Ishikawa (cell line): ENCODE measurements around the gene KIF18A.

ENCODE experiments used
- CEBPB ChIP-seq: IDR thresholded peaks from 2 replicates; pipeline ENCODE4 v1.6.1; 2012
- CREB1 ChIP-seq: IDR thresholded peaks from 2 replicates; pipeline ENCODE4 v1.6.1; 2012; ENCODE audit warnings: low read depth
- EGR1 ChIP-seq: IDR thresholded peaks from 2 replicates; pipeline ENCODE4 v1.6.1; 2012
- EP300 ChIP-seq: IDR thresholded peaks from 2 replicates; pipeline ENCODE4 v1.6.1; 2012; ENCODE audit warnings: borderline replicate concordance
- FOXM1 ChIP-seq: IDR thresholded peaks from 2 replicates; pipeline ENCODE4 v1.6.1; 2012; ENCODE audit warnings: low read depth, borderline replicate concordance
- NFIC ChIP-seq: IDR thresholded peaks from 2 replicates; pipeline ENCODE4 v1.6.1; 2012
- RAD21 ChIP-seq: IDR thresholded peaks from 2 replicates; pipeline ENCODE4 v1.6.1; 2012; ENCODE audit warnings: low read depth
- TAF1 ChIP-seq: IDR thresholded peaks from 2 replicates; pipeline ENCODE4 v1.6.1; 2012; ENCODE audit warnings: low read depth, mild to moderate bottlenecking
- TCF12 ChIP-seq: IDR thresholded peaks from 2 replicates; pipeline ENCODE4 v1.6.1; 2012; ENCODE audit warnings: low read depth
- TEAD4 ChIP-seq: IDR thresholded peaks from 2 replicates; pipeline ENCODE4 v1.6.1; 2012
- YY1 ChIP-seq: IDR thresholded peaks from 2 replicates; pipeline ENCODE4 v1.6.1; 2012; ENCODE audit warnings: low read depth
- ZBTB7A ChIP-seq: IDR thresholded peaks from 2 replicates; pipeline ENCODE4 v1.6.1; 2012; ENCODE audit warnings: low read depth
- TF ChIP-seq, protein P1 (sequence below): IDR thresholded peaks from 2 replicates; pipeline ENCODE4 v1.6.1; 2012; ENCODE audit warnings: low read depth, mild to moderate bottlenecking
- TF ChIP-seq, protein P2 (sequence below): IDR thresholded peaks from 2 replicates; pipeline ENCODE4 v1.6.1; 2012
- TF ChIP-seq, protein P3 (sequence below): IDR thresholded peaks from 2 replicates; pipeline ENCODE4 v1.6.1; 2012

The KIF18A gene

DNA sequence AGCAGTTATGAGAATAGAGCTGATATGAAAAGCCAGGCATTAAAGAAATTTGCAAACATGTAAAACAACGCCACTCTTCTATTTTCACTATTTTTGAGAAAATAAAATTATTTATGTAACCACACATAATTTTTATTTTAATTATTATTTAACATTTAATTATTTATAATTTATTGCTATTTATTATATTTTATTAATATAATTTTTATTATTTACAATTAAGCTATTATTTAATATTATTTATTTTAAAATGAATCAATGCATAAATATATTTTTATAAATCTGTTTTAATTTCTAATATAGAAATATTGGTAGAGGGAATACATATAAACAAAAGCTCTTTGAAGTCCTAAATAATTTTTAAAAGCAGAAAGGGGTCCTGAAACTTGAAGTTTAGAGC is 36.7 kb downstream of the KIF18A start:
- TF ChIP-seq, protein P1, sequence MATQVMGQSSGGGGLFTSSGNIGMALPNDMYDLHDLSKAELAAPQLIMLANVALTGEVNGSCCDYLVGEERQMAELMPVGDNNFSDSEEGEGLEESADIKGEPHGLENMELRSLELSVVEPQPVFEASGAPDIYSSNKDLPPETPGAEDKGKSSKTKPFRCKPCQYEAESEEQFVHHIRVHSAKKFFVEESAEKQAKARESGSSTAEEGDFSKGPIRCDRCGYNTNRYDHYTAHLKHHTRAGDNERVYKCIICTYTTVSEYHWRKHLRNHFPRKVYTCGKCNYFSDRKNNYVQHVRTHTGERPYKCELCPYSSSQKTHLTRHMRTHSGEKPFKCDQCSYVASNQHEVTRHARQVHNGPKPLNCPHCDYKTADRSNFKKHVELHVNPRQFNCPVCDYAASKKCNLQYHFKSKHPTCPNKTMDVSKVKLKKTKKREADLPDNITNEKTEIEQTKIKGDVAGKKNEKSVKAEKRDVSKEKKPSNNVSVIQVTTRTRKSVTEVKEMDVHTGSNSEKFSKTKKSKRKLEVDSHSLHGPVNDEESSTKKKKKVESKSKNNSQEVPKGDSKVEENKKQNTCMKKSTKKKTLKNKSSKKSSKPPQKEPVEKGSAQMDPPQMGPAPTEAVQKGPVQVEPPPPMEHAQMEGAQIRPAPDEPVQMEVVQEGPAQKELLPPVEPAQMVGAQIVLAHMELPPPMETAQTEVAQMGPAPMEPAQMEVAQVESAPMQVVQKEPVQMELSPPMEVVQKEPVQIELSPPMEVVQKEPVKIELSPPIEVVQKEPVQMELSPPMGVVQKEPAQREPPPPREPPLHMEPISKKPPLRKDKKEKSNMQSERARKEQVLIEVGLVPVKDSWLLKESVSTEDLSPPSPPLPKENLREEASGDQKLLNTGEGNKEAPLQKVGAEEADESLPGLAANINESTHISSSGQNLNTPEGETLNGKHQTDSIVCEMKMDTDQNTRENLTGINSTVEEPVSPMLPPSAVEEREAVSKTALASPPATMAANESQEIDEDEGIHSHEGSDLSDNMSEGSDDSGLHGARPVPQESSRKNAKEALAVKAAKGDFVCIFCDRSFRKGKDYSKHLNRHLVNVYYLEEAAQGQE: no peak
- no peak for TF ChIP-seq RAD21
- TF ChIP-seq TEAD4: no peak
- no peak for TF ChIP-seq EGR1
- no peak for TF ChIP-seq CEBPB

DNA sequence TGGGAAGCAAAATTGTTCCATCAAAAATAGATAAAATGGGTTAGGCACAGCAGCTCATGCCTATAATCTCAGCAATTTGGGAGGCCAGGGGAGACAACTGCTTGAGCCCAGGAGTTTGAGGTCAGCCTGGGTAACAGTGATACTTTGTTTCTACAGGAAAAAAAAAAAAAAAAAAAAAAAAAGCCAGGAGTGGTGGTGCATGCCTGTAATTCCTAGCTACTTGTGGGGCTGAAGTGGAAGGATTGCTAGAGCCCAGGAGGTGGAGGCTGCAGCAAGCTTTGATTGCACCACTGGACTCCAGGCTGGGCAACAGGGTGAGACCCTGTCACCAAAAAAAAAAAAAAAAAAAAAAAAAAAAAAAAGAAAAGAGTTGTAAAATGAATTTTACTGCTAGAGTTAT is 49.6 kb downstream of the KIF18A start:
- TF ChIP-seq CREB1 (no peak), TAF1 (no peak), ZBTB7A (no peak), TEAD4 (no peak), NFIC (no peak)
- TF ChIP-seq, protein P1: no peak

DNA sequence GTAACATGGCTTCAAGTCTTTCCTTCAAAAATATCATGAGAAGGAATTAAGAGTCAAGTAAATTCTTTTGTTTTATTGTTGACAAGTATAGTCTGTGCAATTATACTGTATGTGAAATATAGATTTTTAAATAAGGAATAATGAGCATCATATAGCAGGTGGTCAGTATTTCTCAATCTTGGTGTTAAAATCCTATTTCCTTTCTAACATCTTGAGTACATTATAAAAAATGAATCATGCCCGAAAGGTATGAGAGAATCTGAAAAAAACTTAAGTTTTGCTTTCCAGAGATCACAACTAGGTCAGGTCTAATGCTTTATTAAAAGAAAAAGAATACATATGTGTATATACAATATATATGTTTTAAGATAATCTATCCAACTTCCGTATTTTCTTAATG is 53.1 kb downstream of the KIF18A start:
- TF ChIP-seq, protein P1: no peak
- TF ChIP-seq, protein P2, sequence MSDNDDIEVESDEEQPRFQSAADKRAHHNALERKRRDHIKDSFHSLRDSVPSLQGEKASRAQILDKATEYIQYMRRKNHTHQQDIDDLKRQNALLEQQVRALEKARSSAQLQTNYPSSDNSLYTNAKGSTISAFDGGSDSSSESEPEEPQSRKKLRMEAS: no peak
- TF ChIP-seq ZBTB7A (no peak), RAD21 (no peak), TAF1 (no peak), TCF12 (no peak), CEBPB (no peak), FOXM1 (no peak), EGR1 (no peak), TEAD4 (no peak), NFIC (no peak), YY1 (no peak), EP300 (no peak), CREB1 (no peak)
- TF ChIP-seq, protein P3, sequence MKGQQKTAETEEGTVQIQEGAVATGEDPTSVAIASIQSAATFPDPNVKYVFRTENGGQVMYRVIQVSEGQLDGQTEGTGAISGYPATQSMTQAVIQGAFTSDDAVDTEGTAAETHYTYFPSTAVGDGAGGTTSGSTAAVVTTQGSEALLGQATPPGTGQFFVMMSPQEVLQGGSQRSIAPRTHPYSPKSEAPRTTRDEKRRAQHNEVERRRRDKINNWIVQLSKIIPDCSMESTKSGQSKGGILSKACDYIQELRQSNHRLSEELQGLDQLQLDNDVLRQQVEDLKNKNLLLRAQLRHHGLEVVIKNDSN: no peak

DNA sequence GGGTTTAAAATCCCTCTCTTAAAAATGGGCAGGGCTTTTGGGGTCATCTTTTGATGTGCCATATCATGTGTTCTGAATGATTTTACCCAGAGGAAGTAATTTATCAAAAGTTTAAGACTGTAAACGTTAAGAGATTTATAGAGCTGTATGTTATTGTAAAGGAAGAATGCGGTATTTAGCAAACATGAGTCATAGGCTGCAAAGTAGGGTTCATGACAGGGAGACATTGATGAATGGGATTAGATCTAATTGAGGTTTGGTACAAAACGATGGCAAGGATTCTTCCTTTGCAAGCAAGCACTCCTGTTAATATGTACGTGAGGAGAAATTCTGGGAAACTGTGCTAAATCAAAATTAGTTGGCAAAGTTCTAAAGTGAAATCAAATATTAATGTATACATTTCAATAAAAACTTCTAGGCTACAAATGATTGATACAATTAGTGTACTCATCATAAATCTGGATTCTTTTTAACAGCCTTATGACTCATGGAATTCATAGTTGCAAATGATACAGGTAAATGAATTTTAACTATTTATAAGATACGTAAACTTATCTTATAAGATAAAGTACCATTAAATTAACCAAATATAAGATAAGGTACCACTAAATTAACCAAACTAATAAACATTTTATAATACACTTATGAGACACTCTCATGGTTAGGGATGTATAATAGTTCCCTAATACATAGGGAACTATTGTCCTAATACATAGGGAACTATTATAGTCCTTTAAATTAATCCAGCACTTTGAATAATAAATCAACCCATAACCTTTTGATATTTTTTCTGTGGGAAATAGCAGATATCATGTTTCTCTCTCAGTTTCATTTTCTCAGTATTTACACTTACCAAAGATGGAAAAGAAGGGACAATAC is 58.4 kb downstream of the KIF18A start:
- TF ChIP-seq, protein P3: no peak
- TF ChIP-seq, protein P2: no peak

DNA sequence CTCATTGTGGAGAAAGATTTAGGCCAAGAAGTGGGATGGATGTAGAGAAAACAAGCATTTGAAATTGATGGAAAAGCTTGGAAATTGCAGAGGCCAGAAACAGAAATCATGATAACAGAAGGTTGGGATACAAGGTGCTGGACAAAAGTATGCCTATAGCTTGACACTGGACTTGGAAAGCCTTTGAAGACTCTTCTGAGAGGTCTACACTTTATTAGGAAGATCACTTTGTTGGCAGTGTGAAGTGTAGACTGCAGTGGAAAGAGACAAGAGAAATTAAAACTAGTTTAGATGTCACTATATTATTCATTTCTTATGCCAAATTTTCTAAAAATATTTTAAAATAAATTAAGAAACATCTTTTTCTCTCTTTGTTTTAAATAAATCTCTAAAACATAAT is 59.1 kb downstream of the KIF18A start:
- no peak for TF ChIP-seq CEBPB
- TF ChIP-seq EGR1: no peak
- no peak for TF ChIP-seq CREB1
- TF ChIP-seq, protein P3: no peak
- TF ChIP-seq, protein P1: no peak
- TF ChIP-seq FOXM1: no peak
- TF ChIP-seq TCF12: no peak
- no peak for TF ChIP-seq NFIC
- TF ChIP-seq, protein P2: no peak
- TF ChIP-seq TAF1: no peak
- no peak for TF ChIP-seq EP300
- TF ChIP-seq RAD21: no peak
- TF ChIP-seq ZBTB7A: no peak
- no peak for TF ChIP-seq TEAD4
- no peak for TF ChIP-seq YY1
